DLD1 (cell line): ENCODE measurements around the gene BEAN1.

Experiments
- in situ Hi-C: cut with HindIII; loops from 2 replicates; pipeline ENCODE4 v1.10.0; 2017; ENCODE audit warnings: low sequenced_read_pairs

The BEAN1 gene

DNA sequence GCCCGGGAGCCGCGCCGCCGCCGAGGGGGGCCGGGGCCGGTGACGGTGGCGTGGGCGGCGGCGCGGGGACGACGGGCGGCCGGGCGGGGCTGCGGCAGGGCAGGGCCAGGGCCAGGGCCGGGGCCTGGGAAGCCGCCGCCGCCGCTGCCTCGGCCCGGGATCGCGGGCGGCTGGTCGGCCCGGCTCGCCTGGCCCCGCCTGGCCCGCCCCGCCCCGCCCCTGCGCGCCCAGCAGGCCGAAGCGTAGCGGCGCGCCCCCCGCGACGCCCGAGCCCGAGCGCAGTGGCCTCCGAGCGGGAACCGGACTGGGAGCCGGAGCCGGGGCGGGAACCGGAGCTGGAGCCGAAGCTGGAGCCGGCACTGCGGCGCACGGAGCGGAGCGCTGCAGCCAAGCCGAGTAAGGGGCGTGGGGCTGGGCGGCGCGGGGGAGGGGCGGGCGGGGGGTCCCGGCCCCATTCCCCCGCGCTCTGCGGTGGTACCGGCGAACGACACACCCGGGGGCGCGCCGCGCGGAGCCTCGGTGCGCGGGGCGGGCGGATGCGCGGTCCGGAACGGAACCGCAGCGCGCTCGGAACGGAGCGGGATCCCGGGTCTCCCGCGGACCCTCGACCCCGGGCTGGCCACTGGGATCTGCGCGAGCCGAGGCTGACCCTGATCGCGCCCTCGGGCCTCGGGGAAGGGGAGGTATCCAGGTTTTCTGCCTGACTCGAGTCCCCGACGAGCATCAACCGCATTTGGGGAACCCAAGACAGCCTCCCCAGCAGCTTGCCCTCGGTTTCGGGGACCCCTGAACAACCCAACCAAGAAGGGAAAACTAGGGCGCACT, at the start of gene BEAN1:
Gene BEAN1, plus strand, starts transcription at position 260 of the 825 bp plus-strand sequence. CDS start 10,382 bp downstream, outside the sequence.
- in situ Hi-C loops, result no loop called here

DNA sequence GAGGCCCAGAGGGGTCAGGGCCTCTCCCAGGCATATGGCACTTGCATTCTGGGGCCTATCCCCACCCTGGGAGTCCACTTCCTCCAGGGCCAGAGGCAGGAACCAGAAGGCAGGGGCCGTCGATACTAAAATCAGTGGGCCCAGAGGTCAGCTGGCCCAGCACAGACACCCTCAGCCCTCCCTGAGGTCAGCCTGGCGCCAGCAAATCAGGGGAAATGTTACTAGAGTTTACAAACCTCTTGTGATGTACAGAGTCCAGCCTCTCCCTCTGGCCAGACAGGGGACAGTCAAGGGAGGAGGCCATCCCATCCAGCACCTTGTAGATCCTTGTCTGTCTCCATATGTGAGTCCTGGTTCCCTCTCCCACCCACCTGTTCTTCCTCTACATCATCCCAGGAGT, 49.8 kb upstream of the BEAN1 start:
- in situ Hi-C loops, result no loop called here

GRCh38 chr16:66378741-66379570, 48.1 kb upstream of the BEAN1 start:
- in situ Hi-C loops, result no loop called here

DNA sequence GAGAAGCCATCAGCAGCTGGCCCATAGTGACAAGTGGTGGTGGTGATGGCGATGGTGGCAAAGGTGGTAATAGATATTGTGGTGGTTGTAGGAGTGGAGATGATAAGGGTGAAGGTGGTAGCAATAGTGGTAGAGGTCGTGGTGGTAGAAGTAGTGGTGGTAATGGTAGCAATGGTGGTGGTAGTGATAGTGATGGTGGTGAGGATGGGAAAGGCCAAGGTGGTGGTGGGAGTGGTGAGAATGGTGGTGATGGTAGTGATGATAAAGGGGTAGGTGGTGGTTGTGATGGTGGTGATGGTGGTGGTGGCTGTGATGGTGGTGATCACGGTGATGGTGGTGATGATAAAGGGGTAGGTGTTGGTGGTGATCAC, 47.5 kb upstream of the BEAN1 start:
- in situ Hi-C loops, result no loop called here

DNA sequence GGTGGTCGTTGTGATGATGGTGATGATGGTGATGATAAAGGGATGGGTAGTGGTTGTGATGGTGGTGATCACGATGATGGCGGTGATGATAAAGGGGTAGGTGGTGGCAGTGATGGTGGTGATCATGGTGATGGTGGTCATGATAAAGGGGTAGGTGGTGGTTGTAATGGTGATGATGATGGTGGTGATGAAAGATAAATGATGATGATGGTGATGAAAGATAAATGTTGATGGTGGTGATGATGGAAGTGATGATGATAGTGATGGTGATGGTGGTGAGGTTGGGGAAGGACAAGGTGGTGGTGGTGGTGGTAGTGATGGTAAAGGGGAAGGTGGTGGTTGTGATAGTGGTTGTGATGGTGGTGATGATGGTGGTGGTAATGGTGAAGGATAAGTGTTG, 46.7 kb upstream of the BEAN1 start:
- in situ Hi-C loops, result no loop called here

GRCh38 chr16:66381585-66382170, 45.4 kb upstream of the BEAN1 start:
- in situ Hi-C loops, result no loop called here

- in situ Hi-C loops, result no loop called here
These were observed 44.7 kb upstream of the BEAN1 start for GRCh38 chr16:66382171-66382965.

GRCh38 chr16:66382966-66383299, 44.2 kb upstream of the BEAN1 start:
- in situ Hi-C loops, result no loop called here

DNA sequence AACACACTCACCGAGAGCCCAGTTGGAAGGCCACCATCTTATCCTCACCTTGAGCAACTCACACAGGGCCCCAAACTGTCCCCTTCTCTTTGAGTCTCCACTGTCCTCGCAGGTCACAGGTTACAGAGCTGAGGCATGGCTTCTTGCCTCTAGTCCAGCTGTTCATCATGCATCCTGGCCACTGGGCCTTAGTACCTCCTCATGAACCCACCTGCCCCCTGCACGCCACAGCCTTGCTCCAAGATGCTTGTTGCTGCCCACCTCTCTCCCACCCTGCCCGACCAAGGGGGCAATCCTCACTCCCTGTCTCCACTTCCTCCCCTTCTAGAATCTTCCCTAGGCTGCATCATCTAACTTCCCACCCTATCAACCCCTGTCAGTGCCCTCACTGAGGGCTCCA, 43.5 kb upstream of the BEAN1 start:
- in situ Hi-C loops, result no loop called here

DNA sequence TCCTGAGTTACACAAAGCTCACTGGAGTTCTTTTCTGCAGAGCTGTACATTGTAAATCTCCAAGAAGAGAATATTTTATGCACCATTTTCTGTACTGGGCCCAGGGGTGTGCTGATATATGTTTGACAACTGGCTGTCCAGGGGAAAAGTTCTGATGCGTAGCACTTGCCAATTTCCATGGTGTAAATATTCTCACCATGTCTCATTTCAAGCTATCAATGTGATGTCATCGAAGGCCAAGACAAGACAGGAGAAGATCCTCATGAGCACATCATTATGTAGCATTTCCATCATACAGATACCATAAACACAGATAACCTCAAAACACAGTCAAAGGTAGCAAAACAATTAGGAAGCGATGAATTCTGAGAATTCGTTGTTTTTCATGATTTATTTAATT, 41.7 kb upstream of the BEAN1 start:
- in situ Hi-C loops, result no loop called here

- in situ Hi-C loops, result no loop called here
These were observed 40.2 kb upstream of the BEAN1 start for GRCh38 chr16:66386629-66387622.

DNA sequence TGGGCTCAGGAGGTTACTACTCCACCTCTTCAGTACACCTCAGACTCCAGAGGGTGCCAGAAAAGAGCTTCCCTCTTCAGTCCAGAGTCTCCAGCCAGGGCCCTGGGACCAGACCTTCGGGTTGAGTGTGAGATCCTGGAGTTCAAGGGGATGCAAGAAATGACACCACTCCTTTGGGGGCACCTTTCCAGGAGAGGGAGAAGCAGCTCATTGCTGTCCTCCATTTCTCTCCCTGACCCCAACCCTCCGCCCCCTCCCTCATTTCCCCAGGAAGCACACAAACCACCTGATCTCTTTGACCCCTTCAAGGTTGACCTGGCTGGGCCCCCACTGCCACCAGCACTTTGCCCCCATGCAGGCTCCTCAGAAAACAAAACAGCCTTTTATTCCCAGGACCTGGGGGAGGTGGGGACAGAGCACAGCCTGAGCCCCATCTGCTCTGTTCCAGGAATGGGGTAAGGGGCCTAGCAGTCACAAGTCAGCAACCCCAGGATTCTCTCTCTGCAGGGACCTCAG, 39.2 kb upstream of the BEAN1 start:
- in situ Hi-C loops, result no loop called here

GRCh38 chr16:66388350-66389139, 38.5 kb upstream of the BEAN1 start:
- in situ Hi-C loops, result no loop called here

DNA sequence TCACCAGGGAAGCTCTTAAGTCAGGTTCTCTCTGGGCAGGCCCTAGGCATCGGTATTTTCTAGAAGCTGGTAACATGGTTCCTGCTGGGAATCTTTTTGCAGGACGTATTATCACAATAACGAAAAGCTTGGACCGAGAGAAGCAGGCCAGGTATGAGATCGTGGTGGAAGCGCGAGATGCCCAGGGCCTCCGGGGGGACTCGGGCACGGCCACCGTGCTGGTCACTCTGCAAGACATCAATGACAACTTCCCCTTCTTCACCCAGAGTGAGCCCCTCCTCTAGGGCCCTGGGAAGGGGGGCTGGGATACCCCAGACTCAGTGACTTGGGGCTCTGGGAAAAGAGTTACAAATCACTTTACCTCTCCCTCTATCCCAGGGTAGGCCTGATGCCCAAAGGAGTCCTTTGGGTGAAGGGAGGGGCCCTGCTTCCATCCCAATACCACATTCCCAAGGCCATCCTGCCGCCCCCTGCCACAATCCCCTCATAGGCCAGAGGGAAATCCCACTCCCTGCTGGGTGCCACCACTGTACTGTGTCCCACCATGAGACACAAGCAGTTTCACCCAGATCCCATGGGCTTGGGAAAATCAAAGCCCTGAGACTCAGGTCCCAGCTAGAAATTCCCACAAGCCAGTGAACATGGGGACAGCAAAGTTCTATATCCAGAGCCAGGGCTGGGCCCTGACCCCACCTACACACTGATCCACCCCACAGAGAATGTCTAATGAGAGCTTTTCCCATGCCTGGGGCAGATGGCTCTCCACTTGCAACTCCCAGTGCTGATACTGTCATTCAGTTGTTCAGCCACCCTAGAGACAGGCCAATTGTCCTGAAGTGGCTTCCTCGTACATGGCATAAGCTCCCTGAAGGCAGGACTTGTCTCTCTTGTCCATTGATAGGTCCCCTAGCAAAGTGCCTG, 37.6 kb upstream of the BEAN1 start:
- in situ Hi-C loops, result no loop called here

GRCh38 chr16:66390346-66391108, 36.6 kb upstream of the BEAN1 start:
- in situ Hi-C loops, result no loop called here

GRCh38 chr16:66391726-66392670, 35.1 kb upstream of the BEAN1 start:
- in situ Hi-C loops, result no loop called here
